ENCODE data around the gene EVPL. TPM values are rescaled to one million over a fixed set of nuclear protein-coding genes. Genes with fewer than 3 reads are reported as not detected.

EVPL gene
- total and polyA plus RNA-seq, 2 of the 13 experiments (the other 11 are each of a cell fraction or from before 2014, with no cell fraction given), result 2.1 to 8.2 TPM

GRCh38 chr17:76027159-76027839 is at the start of gene EVPL (continued):
- TF ChIP-seq YEATS2 (CRISPR knock-in tag; IDR thresholded peaks at IDR 0.05; ENCODE audit: borderline replicate concordance) (no peak), GRHL1 (CRISPR knock-in tag; conservative IDR thresholded peaks at IDR 0.05) (no peak), CHD4 (IDR thresholded peaks at IDR 0.05; ENCODE audit: borderline replicate concordance, low read length) (no peak), HES4 (CRISPR knock-in tag; IDR thresholded peaks at IDR 0.05; ENCODE audit: borderline replicate concordance) (no peak), TGIF2 (CRISPR knock-in tag; IDR thresholded peaks at IDR 0.05) (0 out of 2 replicates have a peak, but pooled peaks have one; percentile 44), PITX1 (CRISPR knock-in tag; IDR thresholded peaks at IDR 0.05) (peak; percentile 77; the same call in 1 of the 2 replicates), ZNF121 (CRISPR knock-in tag; IDR thresholded peaks at IDR 0.05) (peak; percentile 40; the same call in 1 of the 2 replicates), TERF1 (CRISPR knock-in tag; IDR thresholded peaks at IDR 0.05) (no peak), TARDBP (CRISPR knock-in tag; IDR thresholded peaks at IDR 0.05) (peak; percentile 67; the same call in 1 of the 2 replicates), ZNF557 (CRISPR knock-in tag; IDR thresholded peaks at IDR 0.05) (peak; percentile 91), ARHGAP35 (CRISPR knock-in tag; IDR thresholded peaks at IDR 0.05; ENCODE audit: borderline replicate concordance) (peak; percentile 76; the same call in 1 of the 2 replicates), DPF2 (CRISPR knock-in tag; IDR thresholded peaks at IDR 0.05; ENCODE audit: borderline replicate concordance, low read depth) (no peak), GLI4 (CRISPR knock-in tag; IDR thresholded peaks at IDR 0.05; ENCODE audit: borderline replicate concordance) (0 out of 2 replicates have a peak, but pooled peaks have one; percentile 13), KLF12 (CRISPR knock-in tag; IDR thresholded peaks at IDR 0.05; ENCODE audit: borderline replicate concordance) (peak; percentile 86), NPAS2 (CRISPR knock-in tag; IDR thresholded peaks at IDR 0.05; ENCODE audit: borderline replicate concordance) (no peak), MNT (IDR thresholded peaks at IDR 0.05) (no peak), ZNF292 (CRISPR knock-in tag; IDR thresholded peaks at IDR 0.05; ENCODE audit: borderline replicate concordance, low read depth) (peak; percentile 91), KDM4B (CRISPR knock-in tag; IDR thresholded peaks at IDR 0.05) (no peak), ZNF225 (CRISPR knock-in tag; IDR thresholded peaks at IDR 0.05) (peak; percentile 48; the same call in 1 of the 2 replicates), ZNF337 (CRISPR knock-in tag; IDR thresholded peaks at IDR 0.05; ENCODE audit: borderline replicate concordance, low read depth) (no peak)
- TF ChIP-seq, protein P1, sequence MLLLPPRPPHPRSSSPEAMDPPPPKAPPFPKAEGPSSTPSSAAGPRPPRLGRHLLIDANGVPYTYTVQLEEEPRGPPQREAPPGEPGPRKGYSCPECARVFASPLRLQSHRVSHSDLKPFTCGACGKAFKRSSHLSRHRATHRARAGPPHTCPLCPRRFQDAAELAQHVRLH (CRISPR knock-in tag; IDR thresholded peaks at IDR 0.05; ENCODE audit: borderline replicate concordance, low read depth), result peak; percentile 71; the same call in 1 of the 2 replicates
- TF ChIP-seq, protein P2, sequence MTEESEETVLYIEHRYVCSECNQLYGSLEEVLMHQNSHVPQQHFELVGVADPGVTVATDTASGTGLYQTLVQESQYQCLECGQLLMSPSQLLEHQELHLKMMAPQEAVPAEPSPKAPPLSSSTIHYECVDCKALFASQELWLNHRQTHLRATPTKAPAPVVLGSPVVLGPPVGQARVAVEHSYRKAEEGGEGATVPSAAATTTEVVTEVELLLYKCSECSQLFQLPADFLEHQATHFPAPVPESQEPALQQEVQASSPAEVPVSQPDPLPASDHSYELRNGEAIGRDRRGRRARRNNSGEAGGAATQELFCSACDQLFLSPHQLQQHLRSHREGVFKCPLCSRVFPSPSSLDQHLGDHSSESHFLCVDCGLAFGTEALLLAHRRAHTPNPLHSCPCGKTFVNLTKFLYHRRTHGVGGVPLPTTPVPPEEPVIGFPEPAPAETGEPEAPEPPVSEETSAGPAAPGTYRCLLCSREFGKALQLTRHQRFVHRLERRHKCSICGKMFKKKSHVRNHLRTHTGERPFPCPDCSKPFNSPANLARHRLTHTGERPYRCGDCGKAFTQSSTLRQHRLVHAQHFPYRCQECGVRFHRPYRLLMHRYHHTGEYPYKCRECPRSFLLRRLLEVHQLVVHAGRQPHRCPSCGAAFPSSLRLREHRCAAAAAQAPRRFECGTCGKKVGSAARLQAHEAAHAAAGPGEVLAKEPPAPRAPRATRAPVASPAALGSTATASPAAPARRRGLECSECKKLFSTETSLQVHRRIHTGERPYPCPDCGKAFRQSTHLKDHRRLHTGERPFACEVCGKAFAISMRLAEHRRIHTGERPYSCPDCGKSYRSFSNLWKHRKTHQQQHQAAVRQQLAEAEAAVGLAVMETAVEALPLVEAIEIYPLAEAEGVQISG (CRISPR knock-in tag; IDR thresholded peaks at IDR 0.05), result peak; percentile 79

Measured in HepG2 (cell line).